ENCODE measurements around the gene C1orf232. TPM values are rescaled to one million over a fixed set of nuclear protein-coding genes. Genes with fewer than 3 reads are reported as not detected.

Gene C1orf232
- total and polyA plus RNA-seq, 2 experiments from 2014 or later: not detected

GRCh38 chr1:26119892-26120608, 48.7 kb downstream of the C1orf232 start:
- Mint-ChIP-seq H3K27me3 (ENCODE audit: insufficient read depth, low read depth, poor library complexity) (no peaks in the 10 kb centered on the region), H3K27ac (no peak overlapping the region), H3K9me3 (no peaks in the 10 kb centered on the region), H3K4me3 (no peak overlapping the region), H3K36me3 (ENCODE audit: low read depth) (peaks cover 10% of the 10 kb centered on the region; the same call in 1 of the 3 replicates), H3K4me1 (peaks cover 2% of the 10 kb centered on the region; the same call in 1 of the 3 replicates)
- Histone ChIP-seq H3K4me3 (no peak overlapping the region), H4K20me1 (replicated peaks; ENCODE audit: insufficient read depth) (no peaks in the 10 kb centered on the region; the same call in none of the 2 replicates), H3K27me3 (ENCODE audit: insufficient read depth) (no peaks in the 10 kb centered on the region), H3K79me2 (replicated peaks; ENCODE audit: insufficient read depth) (no peaks in the 10 kb centered on the region), H3K4me2 (no peak overlapping the region), H3K4me1 (ENCODE audit: insufficient read depth) (no peaks in the 10 kb centered on the region), H3K27ac (ENCODE audit: low read depth) (no peak overlapping the region), H2AFZ (no peak overlapping the region), H3K36me3 (ENCODE audit: insufficient read depth) (no peaks in the 10 kb centered on the region; the same call in 1 of the 2 replicates), H3F3A (replicated peaks; ENCODE audit: low read depth) (no peaks in the 10 kb centered on the region), H3K9me2 (ENCODE audit: insufficient read depth) (no peaks in the 10 kb centered on the region)
- TF ChIP-seq CREB1 (CRISPR knock-in tag; IDR thresholded peaks at IDR 0.05; ENCODE audit: low read depth) (no peak), EZH2 (IDR thresholded peaks at IDR 0.05; ENCODE audit: low read depth, unreplicated experiment) (no peak), JUNB (IDR thresholded peaks at IDR 0.05; ENCODE audit: unreplicated experiment) (no peak), STAT1 (IDR thresholded peaks at IDR 0.05; ENCODE audit: unreplicated experiment) (no peak), NANOG (IDR thresholded peaks at IDR 0.05; ENCODE audit: borderline replicate concordance) (no peak), ZNF331 (CRISPR knock-in tag; IDR thresholded peaks at IDR 0.05; ENCODE audit: low read depth) (no peak), ZNF462 (CRISPR knock-in tag; IDR thresholded peaks at IDR 0.05) (no peak), CTCF (conservative IDR thresholded peaks at IDR 0.05; ENCODE audit: low read depth in 2 of 2) (no peak), ZNF114 (CRISPR knock-in tag; IDR thresholded peaks at IDR 0.05) (no peak), POLR2AphosphoS5 (IDR thresholded peaks at IDR 0.05; ENCODE audit: low read depth) (no peak), EZH2phosphoT487 (IDR thresholded peaks at IDR 0.05; ENCODE audit: unreplicated experiment) (no peak), ETS1 (IDR thresholded peaks at IDR 0.05) (no peak)
- TF ChIP-seq, protein P1, sequence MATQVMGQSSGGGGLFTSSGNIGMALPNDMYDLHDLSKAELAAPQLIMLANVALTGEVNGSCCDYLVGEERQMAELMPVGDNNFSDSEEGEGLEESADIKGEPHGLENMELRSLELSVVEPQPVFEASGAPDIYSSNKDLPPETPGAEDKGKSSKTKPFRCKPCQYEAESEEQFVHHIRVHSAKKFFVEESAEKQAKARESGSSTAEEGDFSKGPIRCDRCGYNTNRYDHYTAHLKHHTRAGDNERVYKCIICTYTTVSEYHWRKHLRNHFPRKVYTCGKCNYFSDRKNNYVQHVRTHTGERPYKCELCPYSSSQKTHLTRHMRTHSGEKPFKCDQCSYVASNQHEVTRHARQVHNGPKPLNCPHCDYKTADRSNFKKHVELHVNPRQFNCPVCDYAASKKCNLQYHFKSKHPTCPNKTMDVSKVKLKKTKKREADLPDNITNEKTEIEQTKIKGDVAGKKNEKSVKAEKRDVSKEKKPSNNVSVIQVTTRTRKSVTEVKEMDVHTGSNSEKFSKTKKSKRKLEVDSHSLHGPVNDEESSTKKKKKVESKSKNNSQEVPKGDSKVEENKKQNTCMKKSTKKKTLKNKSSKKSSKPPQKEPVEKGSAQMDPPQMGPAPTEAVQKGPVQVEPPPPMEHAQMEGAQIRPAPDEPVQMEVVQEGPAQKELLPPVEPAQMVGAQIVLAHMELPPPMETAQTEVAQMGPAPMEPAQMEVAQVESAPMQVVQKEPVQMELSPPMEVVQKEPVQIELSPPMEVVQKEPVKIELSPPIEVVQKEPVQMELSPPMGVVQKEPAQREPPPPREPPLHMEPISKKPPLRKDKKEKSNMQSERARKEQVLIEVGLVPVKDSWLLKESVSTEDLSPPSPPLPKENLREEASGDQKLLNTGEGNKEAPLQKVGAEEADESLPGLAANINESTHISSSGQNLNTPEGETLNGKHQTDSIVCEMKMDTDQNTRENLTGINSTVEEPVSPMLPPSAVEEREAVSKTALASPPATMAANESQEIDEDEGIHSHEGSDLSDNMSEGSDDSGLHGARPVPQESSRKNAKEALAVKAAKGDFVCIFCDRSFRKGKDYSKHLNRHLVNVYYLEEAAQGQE (IDR thresholded peaks at IDR 0.05; ENCODE audit: unreplicated experiment): no peak
- DNase-seq (ENCODE audit: low spot score): no peak
- ATAC-seq: no peak
